Measurements from ENCODE around the gene MYEF2. TPM values are rescaled to one million over a fixed set of nuclear protein-coding genes. Genes with fewer than 3 reads are reported as not detected.

The MYEF2 gene
- total and polyA plus RNA-seq, 2 of the 8 experiments (the other 6 are each of a cell fraction or from before 2014, with no cell fraction given): 18.9 to 79.2 TPM

DNA sequence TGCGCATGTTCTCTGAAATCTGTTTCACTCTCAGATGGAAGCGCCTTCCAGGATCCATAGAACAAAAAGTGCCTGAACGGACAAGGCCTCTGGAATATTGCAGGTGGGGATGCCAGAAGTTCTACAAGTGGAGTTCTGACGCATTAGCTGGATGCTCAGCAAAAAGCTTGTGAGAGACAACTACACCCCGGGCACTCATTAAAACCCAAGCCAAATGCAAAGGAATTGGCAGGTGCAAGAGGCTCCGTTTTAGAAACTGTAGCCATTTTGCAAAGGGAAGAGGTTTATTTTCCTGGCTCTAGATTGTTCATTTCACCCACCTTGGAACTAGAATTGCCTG is 92.5 kb downstream of the MYEF2 start:
- H2AFZ ChIP-seq (ENCODE audit: low read length): no peak overlapping the region
- no peak overlapping the region for H3K18ac ChIP-seq (ENCODE audit: extremely low read depth, low read length)
- no peak overlapping the region for H2BK120ac ChIP-seq (replicated peaks; ENCODE audit: low read depth, low read length)
- H4K91ac ChIP-seq (replicated peaks; ENCODE audit: insufficient read length, low read length): no peak overlapping the region
- no peaks in the 10 kb centered on the region for H3K79me2 ChIP-seq (ENCODE audit: control insufficient read depth in 1 of 2, insufficient read depth in 2 of 2, low read length in 2 of 2)
- no peak overlapping the region for H3K4me3 ChIP-seq (ENCODE audit: extremely low read depth in 1 of 4, insufficient read depth in 2 of 4, low read depth in 3 of 4, low read length in 4 of 4)
- no peak overlapping the region for H3K14ac ChIP-seq (ENCODE audit: insufficient read length)
- H3K23ac ChIP-seq (ENCODE audit: insufficient read length): no peak overlapping the region
- WGBS, 2 experiments (ENCODE audit: extremely low coverage in 1 of 2, insufficient coverage in 1 of 2, insufficient read length in 1 of 2, insufficient replicate concordance in 2 of 2, low coverage in 1 of 2, low lambda C conversion rate in 2 of 2, missing lambda C conversion rate in 1 of 2): 88% methylated on average over 6 of the region's 6 CpGs; no CpG with 5 or more reads in 1 of the 2 experiments
- H3K4me2 ChIP-seq (ENCODE audit: insufficient read depth in 1 of 2, low read depth in 2 of 2, low read length in 2 of 2): no peak overlapping the region
- DNase-seq (ENCODE audit: low read depth in 1 of 2, low spot score in 2 of 2): no peak
- H2BK5ac ChIP-seq (ENCODE audit: low read depth, low read length): no peak overlapping the region
- CTCF ChIA-PET (ENCODE audit: partially characterized antibody): interaction anchor here (0.6 to 4.2 kb wide), 67 partner anchors 9 to 890 kb away, joined by 3 to 44 read pairs (median 4); no protein-coding TSS in a partner anchor
- H2BK15ac ChIP-seq (ENCODE audit: low read length): no peak overlapping the region
- no peak overlapping the region for H3K27ac ChIP-seq (ENCODE audit: low read depth, low read length)
- no peak overlapping the region for H2AK5ac ChIP-seq (ENCODE audit: low read depth, low read length)
- no peak overlapping the region for H3K4ac ChIP-seq (replicated peaks; ENCODE audit: insufficient read length, low read depth, low read length)
- no peaks in the 10 kb centered on the region for H3K79me1 ChIP-seq (ENCODE audit: low read depth, low read length)
- H4K8ac ChIP-seq (ENCODE audit: extremely low read depth, insufficient read depth, low read length): no peak overlapping the region
- H4K20me1 ChIP-seq (replicated peaks in 1 of 2; ENCODE audit: control insufficient read depth in 1 of 2, insufficient read depth in 2 of 2, low read length in 2 of 2): no peaks in the 10 kb centered on the region
- no peak overlapping the region for H2BK12ac ChIP-seq (ENCODE audit: low read depth, low read length)
- H2BK20ac ChIP-seq (ENCODE audit: low read length): no peak overlapping the region
- POLR2A ChIA-PET (ENCODE audit: partially characterized antibody): no interaction called here
- no peaks in the 10 kb centered on the region for H3K23me2 ChIP-seq (ENCODE audit: low read depth, low read length)
- no peaks in the 10 kb centered on the region for H3K36me3 ChIP-seq (ENCODE audit: control insufficient read depth in 2 of 4, insufficient read depth in 4 of 4, low read length in 3 of 4)
- H3K9ac ChIP-seq (replicated peaks in 1 of 4; ENCODE audit: extremely low read depth in 1 of 4, low read depth in 3 of 4, low read length in 3 of 4): no peak overlapping the region
- FAIRE-seq: no peak
- H3K4me1 ChIP-seq (replicated peaks in 1 of 4; ENCODE audit: control insufficient read depth in 3 of 4, insufficient read depth in 4 of 4, low read length in 3 of 4): no peaks in the 10 kb centered on the region
- H4K5ac ChIP-seq (ENCODE audit: insufficient read length, low read depth, low read length): no peak overlapping the region
- TF ChIP-seq JUN (IDR thresholded peaks at IDR 0.05; ENCODE audit: low read depth, low read length) (no peak), SIN3A (conservative IDR thresholded peaks at IDR 0.05 in 1 of 2, IDR thresholded peaks at IDR 0.05 in 1 of 2; ENCODE audit: low read depth in 1 of 2, low read length in 2 of 2) (no peak), TCF12 (IDR thresholded peaks at IDR 0.05; ENCODE audit: low read depth, low read length) (no peak), SIRT6 (IDR thresholded peaks at IDR 0.05; ENCODE audit: low read length) (no peak), POLR2AphosphoS5 (IDR thresholded peaks at IDR 0.05; ENCODE audit: low read depth, low read length) (no peak)
- no peak overlapping the region for H3K56ac ChIP-seq (replicated peaks; ENCODE audit: insufficient read length, low read depth, low read length)
- H3K9me3 ChIP-seq (ENCODE audit: insufficient read depth in 2 of 2, low read depth in 1 of 2, low read length in 1 of 2): peaks cover 14 to 15% of the 10 kb centered on the region in 2 experiments; a peak in 3 of 4 replicates
- H3K27me3 ChIP-seq (replicated peaks in 1 of 4; ENCODE audit: control insufficient read depth in 3 of 4, extremely low read depth in 1 of 4, insufficient read depth in 3 of 4, low read length in 3 of 4): no peaks in the 10 kb centered on the region
